Fibroblast of lung (primary cell): ENCODE results near the gene HSPA8. TPM values are rescaled to one million over a fixed set of nuclear protein-coding genes. Genes with fewer than 3 reads are reported as not detected.

Experiments
- DNase-seq, 2 donors: peaks; one replicate each; pipeline versions ENCODE4 v3.0.0 to v3.0.0-alpha.2; 2010; ENCODE audit warnings: low read depth in 2 of 2
- H2AFZ ChIP-seq: 2 replicates; pipeline ENCODE4 v1.5.1; 2012; ENCODE audit warnings: low read length, control low read depth, inconsistent platforms
- H3K27ac ChIP-seq: 2 replicates; pipeline ENCODE4 v1.5.1; 2011; ENCODE audit warnings: low read length, control low read depth; ENCODE audit not compliant: insufficient read depth
- H3K27me3 ChIP-seq: 2 replicates; pipeline ENCODE4 v1.5.1; 2011; ENCODE audit warnings: mild to moderate bottlenecking, low read length; ENCODE audit not compliant: control insufficient read depth, insufficient read depth
- H3K36me3 ChIP-seq: 2 replicates; pipeline ENCODE4 v1.5.1; 2011; ENCODE audit warnings: low read length; ENCODE audit not compliant: control insufficient read depth, insufficient read depth
- H3K4me1 ChIP-seq: 2 replicates; pipeline ENCODE4 v1.5.1; 2011; ENCODE audit warnings: low read length; ENCODE audit not compliant: control insufficient read depth, insufficient read depth; ENCODE audit errors: extremely low read depth
- H3K4me2 ChIP-seq: 2 replicates; pipeline ENCODE4 v1.5.1; 2011; ENCODE audit warnings: low read length, control low read depth; ENCODE audit not compliant: insufficient read depth; ENCODE audit errors: extremely low read depth
- H3K4me3 ChIP-seq, 4 experiments: fragments of 200-600 bp in 1 of 4; sonication (generic) in 1 of 4; replicated peaks in 1 of 4; 2 replicates each; pipeline ENCODE4 v1.5.1; 2011 to 2016; ENCODE audit warnings: low read length in 4 of 4, low read depth in 3 of 4, mild to moderate bottlenecking in 3 of 4, control low read depth in 2 of 4, inconsistent platforms in 1 of 4, mixed read lengths in 1 of 4; ENCODE audit not compliant: insufficient read depth in 1 of 4; ENCODE audit errors: control extremely low read depth in 1 of 4
- H3K79me2 ChIP-seq: 2 replicates; pipeline ENCODE4 v1.5.1; 2012; ENCODE audit warnings: mild to moderate bottlenecking, low read length, inconsistent platforms; ENCODE audit not compliant: control insufficient read depth, insufficient read depth
- H3K9ac ChIP-seq: 2 replicates; pipeline ENCODE4 v1.5.1; 2011; ENCODE audit warnings: mild to moderate bottlenecking, low read length, control low read depth; ENCODE audit not compliant: insufficient read depth
- H3K9me3 ChIP-seq: 2 replicates; pipeline ENCODE4 v1.5.1; 2012; ENCODE audit warnings: low read depth, low read length; ENCODE audit not compliant: control insufficient read depth, insufficient read depth
- H4K20me1 ChIP-seq: 2 replicates; pipeline ENCODE4 v1.5.1; 2011; ENCODE audit warnings: low read length; ENCODE audit not compliant: control insufficient read depth, insufficient read depth; ENCODE audit errors: extremely low read depth
- EZH2 ChIP-seq: IDR thresholded peaks from 2 replicates; pipeline ENCODE4 v1.5.1; 2012; ENCODE audit warnings: low read length, control low read depth, mild to moderate bottlenecking; ENCODE audit errors: missing control alignments
- polyA plus RNA-seq, 2 donors: library from polyadenylated mRNA; depleted of rRNA in 1 of 2; stranded (reverse) in 1 of 2; unstranded in 1 of 2; fragments of >200 nt; gene quantifications; 2 replicates each; pipeline ENCODE4 v1.2.1, GENCODE V29; 2011 to 2012; ENCODE audit warnings: missing spikeins in 1 of 2
- total RNA-seq: library from RNA; depleted of rRNA; stranded (reverse); fragments of >200 nt; gene quantifications from 2 replicates; pipeline ENCODE4 v1.2.1, GENCODE V29; 2014
- TF ChIP-seq, protein P1 (sequence below), 2 donors: IDR thresholded peaks in 1 of 2; conservative IDR thresholded peaks in 1 of 2; 1 replicate in 1 of 2; 2 replicates in 1 of 2; pipeline ENCODE4 v1.5.1; 2011 to 2012; ENCODE audit warnings: low read length in 2 of 2, control low read depth in 1 of 2, inconsistent platforms in 1 of 2, low read depth in 1 of 2, mild to moderate bottlenecking in 1 of 2

Gene HSPA8
- total and polyA plus RNA-seq, 2 donors (not counting 1 experiment from before 2014, with no cell fraction given) = 2,158 to 2,431 TPM

DNA sequence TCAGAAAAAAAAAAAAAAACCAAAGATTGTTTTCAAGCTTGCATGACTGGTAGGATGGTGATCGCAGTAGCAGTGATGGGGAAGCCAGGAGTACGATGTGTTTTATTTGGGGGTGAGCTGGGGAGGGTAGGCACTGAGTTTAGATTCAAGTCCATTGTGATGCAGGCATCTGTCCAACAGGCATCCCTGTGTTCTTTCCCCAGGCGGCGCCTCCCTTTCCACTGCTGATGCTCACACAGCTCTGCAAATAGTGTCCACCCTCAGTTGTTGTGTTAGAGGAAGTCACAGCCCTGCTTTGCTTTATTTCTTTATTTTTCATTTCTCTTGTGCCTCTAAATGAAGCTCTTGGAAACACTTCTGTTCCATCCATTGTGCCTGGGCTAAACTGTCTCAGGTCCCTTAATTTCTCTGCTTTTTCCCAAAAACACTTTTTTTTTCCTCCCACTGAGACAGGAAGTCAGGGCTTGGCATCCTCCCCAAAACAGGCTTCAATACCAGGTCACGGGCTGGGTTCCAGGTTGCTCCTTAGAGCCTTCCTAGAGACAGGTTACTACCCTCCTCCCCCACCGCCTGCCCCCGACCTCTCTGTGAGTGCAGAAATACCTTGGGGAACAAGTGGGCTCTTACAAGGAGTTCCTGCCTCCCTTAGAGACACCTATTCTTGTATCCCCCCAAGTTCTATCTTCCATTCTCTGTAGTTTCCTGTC is 38.6 kb upstream of the HSPA8 start:
- H3K4me1 ChIP-seq = peaks cover 3% of the 10 kb centered on the region
- no peak overlapping the region for H3K4me3 ChIP-seq
- no peak overlapping the region for H3K4me2 ChIP-seq
- H3K36me3 ChIP-seq = peaks cover 6% of the 10 kb centered on the region
- TF ChIP-seq EZH2 = no peak
- TF ChIP-seq, protein P1, sequence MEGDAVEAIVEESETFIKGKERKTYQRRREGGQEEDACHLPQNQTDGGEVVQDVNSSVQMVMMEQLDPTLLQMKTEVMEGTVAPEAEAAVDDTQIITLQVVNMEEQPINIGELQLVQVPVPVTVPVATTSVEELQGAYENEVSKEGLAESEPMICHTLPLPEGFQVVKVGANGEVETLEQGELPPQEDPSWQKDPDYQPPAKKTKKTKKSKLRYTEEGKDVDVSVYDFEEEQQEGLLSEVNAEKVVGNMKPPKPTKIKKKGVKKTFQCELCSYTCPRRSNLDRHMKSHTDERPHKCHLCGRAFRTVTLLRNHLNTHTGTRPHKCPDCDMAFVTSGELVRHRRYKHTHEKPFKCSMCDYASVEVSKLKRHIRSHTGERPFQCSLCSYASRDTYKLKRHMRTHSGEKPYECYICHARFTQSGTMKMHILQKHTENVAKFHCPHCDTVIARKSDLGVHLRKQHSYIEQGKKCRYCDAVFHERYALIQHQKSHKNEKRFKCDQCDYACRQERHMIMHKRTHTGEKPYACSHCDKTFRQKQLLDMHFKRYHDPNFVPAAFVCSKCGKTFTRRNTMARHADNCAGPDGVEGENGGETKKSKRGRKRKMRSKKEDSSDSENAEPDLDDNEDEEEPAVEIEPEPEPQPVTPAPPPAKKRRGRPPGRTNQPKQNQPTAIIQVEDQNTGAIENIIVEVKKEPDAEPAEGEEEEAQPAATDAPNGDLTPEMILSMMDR (conservative IDR thresholded peaks at IDR 0.05 in 1 of 2, IDR thresholded peaks at IDR 0.05 in 1 of 2; ENCODE audit: low read depth in 1 of 2, low read length in 2 of 2) = no peak
- H3K9ac ChIP-seq = no peak overlapping the region
- DNase-seq = peak in 1 of 2 donors; percentile 35
- no peak overlapping the region for H3K27ac ChIP-seq
- peaks cover 6% of the 10 kb centered on the region for H3K79me2 ChIP-seq
- no peaks in the 10 kb centered on the region for H3K9me3 ChIP-seq
- H2AFZ ChIP-seq = no peak overlapping the region
- no peaks in the 10 kb centered on the region for H3K27me3 ChIP-seq
- no peaks in the 10 kb centered on the region for H4K20me1 ChIP-seq

DNA sequence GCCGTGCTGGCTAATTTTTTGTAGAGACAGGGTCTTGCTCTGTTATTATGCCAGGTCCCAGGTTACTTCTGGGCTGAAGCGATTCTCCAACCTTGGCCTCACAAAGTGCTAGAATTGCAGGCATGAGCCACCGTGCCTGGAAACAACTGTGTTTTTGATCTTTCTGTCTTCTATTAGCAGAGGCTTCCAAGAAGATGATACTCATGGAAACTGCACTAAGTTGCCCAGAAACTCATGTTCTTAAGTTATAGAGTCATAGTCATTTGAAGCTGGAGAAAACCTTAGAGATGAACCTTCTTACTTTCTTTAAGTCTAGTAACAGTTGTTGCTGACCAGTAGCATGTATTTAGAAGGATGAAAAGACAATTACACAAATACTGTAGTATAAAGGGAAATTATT is 37.1 kb upstream of the HSPA8 start:
- H4K20me1 ChIP-seq = no peaks in the 10 kb centered on the region

DNA sequence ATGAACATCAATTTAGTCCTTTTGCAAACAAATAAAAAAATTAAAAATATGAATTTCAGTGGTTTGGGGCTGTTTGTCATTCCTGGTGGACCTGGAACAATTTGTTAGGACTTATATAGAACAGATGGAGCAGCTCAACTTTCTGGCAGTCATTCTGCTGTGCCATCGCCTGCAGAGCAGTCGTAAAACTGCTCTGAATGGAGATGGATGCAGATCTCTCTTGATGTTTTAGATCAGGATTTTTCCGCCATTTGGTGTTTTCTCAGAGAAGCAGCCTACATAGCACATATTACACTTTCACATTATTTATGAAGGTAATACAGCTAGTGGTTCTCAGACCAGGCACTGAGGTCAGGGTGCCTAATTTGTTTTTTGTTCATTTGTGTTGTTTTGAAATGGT is 31.8 kb upstream of the HSPA8 start:
- no peak overlapping the region for H2AFZ ChIP-seq
- H3K4me2 ChIP-seq = no peak overlapping the region
- H3K27ac ChIP-seq = no peak overlapping the region
- H3K36me3 ChIP-seq = peaks cover 10% of the 10 kb centered on the region
- TF ChIP-seq, protein P1 (conservative IDR thresholded peaks at IDR 0.05 in 1 of 2, IDR thresholded peaks at IDR 0.05 in 1 of 2; ENCODE audit: low read depth in 1 of 2, low read length in 2 of 2) = no peak
- no peak for TF ChIP-seq EZH2
- H3K79me2 ChIP-seq = no peaks in the 10 kb centered on the region
- no peak overlapping the region for H3K9ac ChIP-seq
- no peak overlapping the region for H3K4me3 ChIP-seq
- DNase-seq = no peak
- H3K27me3 ChIP-seq = no peaks in the 10 kb centered on the region
- no peaks in the 10 kb centered on the region for H3K4me1 ChIP-seq
- no peaks in the 10 kb centered on the region for H3K9me3 ChIP-seq
- H4K20me1 ChIP-seq = no peaks in the 10 kb centered on the region

More for the DNA sequence above, 37.1 kb upstream of the HSPA8 start:
- H3K36me3 ChIP-seq = peaks cover 9% of the 10 kb centered on the region
- peaks cover 3% of the 10 kb centered on the region for H3K4me1 ChIP-seq
- DNase-seq = no peak
- H3K4me2 ChIP-seq = no peak overlapping the region
- H2AFZ ChIP-seq = no peak overlapping the region
- H3K9ac ChIP-seq = no peak overlapping the region
- H3K9me3 ChIP-seq = no peaks in the 10 kb centered on the region
- H3K79me2 ChIP-seq = peaks cover 2% of the 10 kb centered on the region
- no peaks in the 10 kb centered on the region for H3K27me3 ChIP-seq
- no peak overlapping the region for H3K4me3 ChIP-seq
- no peak overlapping the region for H3K27ac ChIP-seq
- TF ChIP-seq EZH2 = no peak
- TF ChIP-seq, protein P1 (conservative IDR thresholded peaks at IDR 0.05 in 1 of 2, IDR thresholded peaks at IDR 0.05 in 1 of 2; ENCODE audit: low read depth in 1 of 2, low read length in 2 of 2) = no peak
